Naive thymus-derived CD4-positive, alpha-beta T cell (primary cell): Measurements from ENCODE around the gene DYNC1I1. TPM values are rescaled to one million over a fixed set of nuclear protein-coding genes. Genes with fewer than 3 reads are reported as not detected.

Experiments used
- ATAC-seq: fragments of 150-1000 bp; cut with Tn5 transposase; 2 replicates; pipeline ENCODE4 v1.10.0; 2021; ENCODE audit warnings: mild to moderate bottlenecking, moderate library complexity
- CTCF ChIA-PET: fragments of 350-600 bp; sonication (Branson Sonifier 250); formaldehyde crosslinking; loops from one replicate; lab custom pipeline; 2021; ENCODE audit warnings: antibody characterized with exemption; lab: Charles Lee
- POLR2A ChIA-PET: fragments of 350-600 bp; sonication (Branson Sonifier 250); formaldehyde crosslinking; loops from one replicate; lab custom pipeline; 2021; ENCODE audit warnings: antibody characterized with exemption, inconsistent platforms; lab: Charles Lee
- DNase-seq, 9 donors: peaks; one replicate each; pipeline versions ENCODE4 v3.0.0 to v3.0.0-alpha.2; 2020 to 2022; ENCODE audit warnings: mixed read lengths in 1 of 9
- H3K27ac ChIP-seq: one replicate; pipeline ENCODE4 v1.7.0; 2013; ENCODE audit warnings: mild to moderate bottlenecking, low read depth, low read length, moderate library complexity
- H3K27me3 ChIP-seq, 2 donors: one replicate each; pipeline ENCODE4 v1.7.0; 2013; ENCODE audit warnings: low read length in 2 of 2, mild to moderate bottlenecking in 2 of 2, moderate library complexity in 2 of 2; ENCODE audit not compliant: control insufficient read depth in 2 of 2, insufficient read depth in 2 of 2
- H3K36me3 ChIP-seq, 3 experiments: 1 replicate in 2 of 3; 2 replicates in 1 of 3; pipeline ENCODE4 v1.7.0; 2013; ENCODE audit warnings: low read length in 3 of 3, mild to moderate bottlenecking in 3 of 3, moderate library complexity in 1 of 3; ENCODE audit not compliant: insufficient read depth in 3 of 3, control insufficient read depth in 2 of 3
- H3K4me1 ChIP-seq, 2 donors: one replicate each; pipeline ENCODE4 v1.7.0; 2013; ENCODE audit warnings: low read length in 2 of 2, mild to moderate bottlenecking in 2 of 2, moderate library complexity in 1 of 2; ENCODE audit not compliant: control insufficient read depth in 2 of 2, insufficient read depth in 2 of 2
- H3K4me3 ChIP-seq: 2 replicates; pipeline ENCODE4 v1.7.0; 2013; ENCODE audit warnings: mild to moderate bottlenecking, low read length
- H3K9me3 ChIP-seq, 3 experiments: 1 replicate in 2 of 3; 2 replicates in 1 of 3; pipeline ENCODE4 v1.7.0; 2013; ENCODE audit warnings: low read length in 3 of 3; ENCODE audit not compliant: control insufficient read depth in 2 of 3
- H3K27ac Mint-ChIP-seq, 9 donors: one replicate each; pipeline ENCODE4 v1.8.0; 2020 to 2022; ENCODE audit warnings: mixed read lengths in 9 of 9, mild to moderate bottlenecking in 8 of 9, moderate library complexity in 5 of 9, inconsistent platforms in 2 of 9
- H3K27me3 Mint-ChIP-seq, 5 donors: one replicate each; pipeline ENCODE4 v1.8.0; 2021 to 2022; ENCODE audit warnings: mixed read lengths in 5 of 5, mild to moderate bottlenecking in 1 of 5
- H3K36me3 Mint-ChIP-seq, 5 donors: one replicate each; pipeline ENCODE4 v1.8.0; 2020 to 2022; ENCODE audit warnings: mixed read lengths in 5 of 5, mild to moderate bottlenecking in 3 of 5, inconsistent platforms in 1 of 5
- H3K4me1 Mint-ChIP-seq, 7 donors: one replicate each; pipeline ENCODE4 v1.8.0; 2020 to 2022; ENCODE audit warnings: mixed read lengths in 7 of 7, mild to moderate bottlenecking in 3 of 7, inconsistent platforms in 1 of 7
- H3K4me3 Mint-ChIP-seq, 10 donors: one replicate each; pipeline ENCODE4 v1.8.0; 2020 to 2022; ENCODE audit warnings: mild to moderate bottlenecking in 10 of 10, mixed read lengths in 10 of 10, moderate library complexity in 6 of 10, inconsistent platforms in 2 of 10
- H3K9me3 Mint-ChIP-seq, 11 donors: one replicate each; pipeline ENCODE4 v1.8.0; 2020 to 2022; ENCODE audit warnings: mixed read lengths in 11 of 11, mild to moderate bottlenecking in 4 of 11, inconsistent platforms in 1 of 11, moderate library complexity in 1 of 11
- intact Hi-C, 2 donors: fragments of 100-400 bp; cut with micrococcal nuclease; formaldehyde crosslinking; loops; one replicate each; pipeline ENCODE4 v1.15.1; 2023
- polyA plus RNA-seq, 2 donors: library from polyadenylated mRNA; unstranded; fragments of 300-500 nt; fragmentation: Illumina TruSeq; gene quantifications; one replicate each; pipeline ENCODE4 v1.2.3, GENCODE V29; 2021
- total RNA-seq, 6 experiments: library from RNA in 5 of 6; stranded (reverse) in 5 of 6; gene quantifications; 1 replicate in 5 of 6; 2 replicates in 1 of 6; pipeline ENCODE4 v1.2.3 and lab custom pipeline; 2021 to 2026

Gene DYNC1I1
- total and polyA plus RNA-seq, 7 experiments from 2014 or later, result 0.61 TPM; not detected in 6

DNA sequence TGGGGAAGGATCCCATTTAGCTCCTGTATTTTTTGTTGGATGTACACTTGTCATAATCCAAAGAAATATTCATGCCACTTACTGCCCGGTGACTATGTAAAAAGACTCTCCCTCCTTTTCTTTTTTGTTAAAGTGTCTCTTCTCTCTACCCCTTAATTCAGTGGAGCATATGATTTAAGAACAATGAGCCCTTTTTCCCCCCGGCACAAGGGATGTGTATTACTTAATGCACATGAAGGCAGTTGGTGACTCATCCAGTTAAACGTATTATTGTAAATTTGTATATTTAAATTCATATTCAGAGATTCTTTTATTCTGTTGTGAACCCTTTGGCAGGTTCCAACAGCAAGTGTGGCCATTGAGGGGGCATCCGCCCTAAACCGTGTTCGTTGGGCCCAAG lies 307.7 kb downstream of the DYNC1I1 start:
- no peaks in the 10 kb centered on the region for H3K9me3 ChIP-seq
- DNase-seq (no peak), ATAC-seq (no peak)
- H3K4me3 Mint-ChIP-seq, result no peak overlapping the region
- POLR2A ChIA-PET, result no interaction called here
- no peak overlapping the region for H3K27ac ChIP-seq
- CTCF ChIA-PET, result interaction anchor here (0.5 kb wide), 1 partner anchor 35 kb away, joined by 3 read pairs; no protein-coding TSS in a partner anchor
- H3K4me3 ChIP-seq, result no peak overlapping the region
- H3K36me3 Mint-ChIP-seq, result no peaks in the 10 kb centered on the region
- intact Hi-C loops, result no loop called here
- peaks cover 0 to 1% (median 0%) of the 10 kb centered on the region in 11 donors for H3K9me3 Mint-ChIP-seq
- H3K36me3 ChIP-seq, result no peaks in the 10 kb centered on the region
- H3K4me1 Mint-ChIP-seq, result peaks cover 6 to 12% (median 9%) of the 10 kb centered on the region in 7 donors
- H3K4me1 ChIP-seq, result peaks cover 3 to 7% of the 10 kb centered on the region in 2 donors
- H3K27me3 Mint-ChIP-seq, result peaks cover 44 to 55% (median 48%) of the 10 kb centered on the region in 5 donors
- H3K27ac Mint-ChIP-seq, result no peak overlapping the region
- H3K27me3 ChIP-seq, result peaks cover 9 to 10% of the 10 kb centered on the region in 2 donors

DNA sequence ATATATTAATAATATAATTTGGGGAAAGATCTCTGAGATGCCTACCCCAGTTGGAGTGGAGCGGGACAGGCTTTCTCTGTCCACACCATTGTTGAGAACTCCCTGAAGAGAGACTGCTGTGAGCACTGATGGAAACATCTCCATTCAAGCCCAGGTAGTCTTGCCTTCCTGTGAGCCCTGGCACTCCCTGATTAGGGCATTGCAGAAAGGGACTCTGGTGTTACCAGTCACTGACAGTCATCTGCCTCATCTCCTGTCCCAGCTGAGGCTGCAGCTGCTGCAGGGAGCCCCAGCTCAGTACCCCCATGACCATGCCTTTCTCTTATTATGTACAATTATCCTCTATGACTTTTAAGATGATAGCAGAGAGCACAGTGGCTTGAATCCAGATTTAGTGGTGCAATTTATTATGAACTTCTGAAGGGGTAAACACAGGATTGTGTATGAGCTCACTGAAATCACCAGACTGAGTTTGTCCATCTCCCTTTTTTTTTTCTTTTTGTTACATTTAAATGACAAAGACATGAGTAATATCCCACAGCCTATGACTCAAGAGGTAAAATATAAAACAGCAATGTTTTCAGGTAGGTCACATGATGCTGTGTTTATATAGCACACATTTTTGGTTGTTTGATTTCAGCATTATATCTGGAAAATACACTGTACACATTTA lies 312.7 kb downstream of the DYNC1I1 start:
- ATAC-seq, result no peak
- Mint-ChIP-seq H3K27ac (no peak overlapping the region), H3K36me3 (no peaks in the 10 kb centered on the region), H3K9me3 (peaks cover 0 to 1% (median 0%) of the 10 kb centered on the region in 11 donors), H3K27me3 (peaks cover 15 to 31% (median 19%) of the 10 kb centered on the region in 5 donors), H3K4me1 (no peaks in the 10 kb centered on the region), H3K4me3 (no peak overlapping the region)
- POLR2A ChIA-PET, result no interaction called here
- H3K4me3 ChIP-seq, result no peak overlapping the region
- no peaks in the 10 kb centered on the region for H3K36me3 ChIP-seq
- H3K9me3 ChIP-seq, result no peaks in the 10 kb centered on the region
- no peaks in the 10 kb centered on the region for H3K4me1 ChIP-seq
- no peaks in the 10 kb centered on the region for H3K27me3 ChIP-seq
- DNase-seq, result no peak
- no peak overlapping the region for H3K27ac ChIP-seq
- CTCF ChIA-PET, result no interaction called here
- intact Hi-C loops, result loop anchor here in 1 of 2 donors (1.0 kb wide), 1 partner anchor 9 kb away; no protein-coding TSS in a partner anchor

DNA sequence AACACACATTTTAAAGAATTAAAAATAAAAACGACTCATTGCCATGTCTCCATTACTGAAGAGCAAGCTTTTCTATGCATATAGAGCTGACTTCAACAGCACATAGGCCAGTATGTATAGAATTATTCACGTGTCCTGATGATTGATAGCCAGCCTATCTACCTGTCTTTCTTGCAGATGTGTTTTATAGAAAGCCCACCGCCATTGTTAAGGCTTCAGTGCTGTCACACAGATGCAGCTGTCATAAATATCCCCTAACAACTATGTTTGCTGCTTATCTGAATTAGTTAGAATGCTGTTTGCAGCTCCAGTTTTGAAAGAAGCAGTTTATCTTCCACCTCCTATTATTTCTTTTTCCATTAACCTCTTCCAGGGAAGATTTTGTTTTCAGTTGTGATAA lies 313.6 kb downstream of the DYNC1I1 start:
- Mint-ChIP-seq H3K36me3 (no peaks in the 10 kb centered on the region), H3K4me3 (no peak overlapping the region), H3K27me3 (peaks cover 18 to 32% (median 22%) of the 10 kb centered on the region in 5 donors), H3K9me3 (peaks cover 0 to 1% (median 0%) of the 10 kb centered on the region in 11 donors), H3K27ac (no peak overlapping the region), H3K4me1 (no peaks in the 10 kb centered on the region)
- no peak overlapping the region for H3K27ac ChIP-seq
- DNase-seq (no peak), ATAC-seq (no peak)
- H3K27me3 ChIP-seq, result no peaks in the 10 kb centered on the region
- no peaks in the 10 kb centered on the region for H3K36me3 ChIP-seq
- no peaks in the 10 kb centered on the region for H3K9me3 ChIP-seq
- no peak overlapping the region for H3K4me3 ChIP-seq
- CTCF ChIA-PET, result no interaction called here
- no peaks in the 10 kb centered on the region for H3K4me1 ChIP-seq
- intact Hi-C loops, result loop anchor here in 1 of 2 donors (1.0 kb wide), 1 partner anchor 10 kb away; no protein-coding TSS in a partner anchor
- POLR2A ChIA-PET, result no interaction called here

DNA sequence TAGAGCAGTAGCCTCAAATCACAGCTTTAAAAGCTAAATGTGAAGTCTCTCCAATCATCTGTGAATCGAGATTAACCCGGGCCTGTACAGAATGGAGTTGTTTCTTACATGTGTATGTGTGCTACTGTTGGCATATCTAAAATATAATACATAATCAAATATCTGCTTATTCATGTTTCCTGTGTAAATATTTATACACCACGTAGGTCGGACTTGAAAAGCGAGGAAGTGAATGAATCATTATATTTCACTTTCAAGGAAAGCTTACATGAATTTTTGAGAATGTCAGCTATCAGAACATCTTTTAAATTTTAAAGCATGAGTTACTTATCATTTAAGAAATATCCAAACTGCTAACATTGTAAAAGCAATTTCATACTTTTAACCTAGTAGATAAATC lies 316.2 kb downstream of the DYNC1I1 start:
- Histone ChIP-seq H3K36me3 (no peaks in the 10 kb centered on the region), H3K27me3 (no peaks in the 10 kb centered on the region), H3K4me3 (no peak overlapping the region), H3K4me1 (no peaks in the 10 kb centered on the region), H3K9me3 (no peaks in the 10 kb centered on the region), H3K27ac (no peak overlapping the region)
- H3K9me3 Mint-ChIP-seq, result no peaks in the 10 kb centered on the region
- no peak for ATAC-seq
- DNase-seq, result no peak
- H3K36me3 Mint-ChIP-seq, result no peaks in the 10 kb centered on the region
- no peak overlapping the region for H3K4me3 Mint-ChIP-seq
- ChIA-PET CTCF (no interaction called here), POLR2A (no interaction called here)
- peaks cover 25 to 46% (median 35%) of the 10 kb centered on the region in 5 donors for H3K27me3 Mint-ChIP-seq
- no peaks in the 10 kb centered on the region for H3K4me1 Mint-ChIP-seq
- intact Hi-C loops, result no loop called here
- no peak overlapping the region for H3K27ac Mint-ChIP-seq

GRCh38 chr7:96089511-96089910 lies 317.2 kb downstream of the DYNC1I1 start:
- intact Hi-C loops, result no loop called here
- Histone ChIP-seq H3K27ac (no peak overlapping the region), H3K9me3 (no peaks in the 10 kb centered on the region), H3K4me1 (no peaks in the 10 kb centered on the region), H3K27me3 (no peaks in the 10 kb centered on the region), H3K4me3 (no peak overlapping the region), H3K36me3 (no peaks in the 10 kb centered on the region)
- no peaks in the 10 kb centered on the region for H3K9me3 Mint-ChIP-seq
- H3K4me3 Mint-ChIP-seq, result no peak overlapping the region
- POLR2A ChIA-PET, result interaction anchor here (0.6 kb wide), 1 partner anchor 127 kb away, joined by 3 read pairs; no protein-coding TSS in a partner anchor
- no peak for ATAC-seq
- H3K27ac Mint-ChIP-seq, result no peak overlapping the region
- no peaks in the 10 kb centered on the region for H3K4me1 Mint-ChIP-seq
- CTCF ChIA-PET, result no interaction called here
- peaks cover 26 to 46% (median 39%) of the 10 kb centered on the region in 5 donors for H3K27me3 Mint-ChIP-seq
- no peak for DNase-seq
- H3K36me3 Mint-ChIP-seq, result no peaks in the 10 kb centered on the region

GRCh38 chr7:96090756-96091155 lies 318.4 kb downstream of the DYNC1I1 start:
- no peak for DNase-seq
- intact Hi-C loops, result no loop called here
- no peak for ATAC-seq
- POLR2A ChIA-PET, result no interaction called here
- Mint-ChIP-seq H3K4me3 (no peak overlapping the region), H3K9me3 (no peaks in the 10 kb centered on the region), H3K36me3 (no peaks in the 10 kb centered on the region), H3K4me1 (no peaks in the 10 kb centered on the region), H3K27me3 (peaks cover 27 to 45% (median 37%) of the 10 kb centered on the region in 5 donors), H3K27ac (no peak overlapping the region)
- no peak overlapping the region for H3K4me3 ChIP-seq
- no peaks in the 10 kb centered on the region for H3K4me1 ChIP-seq
- H3K27me3 ChIP-seq, result no peaks in the 10 kb centered on the region
- no peaks in the 10 kb centered on the region for H3K9me3 ChIP-seq
- H3K36me3 ChIP-seq, result no peaks in the 10 kb centered on the region
- H3K27ac ChIP-seq, result no peak overlapping the region
- CTCF ChIA-PET, result interaction anchor here (0.7 kb wide), 1 partner anchor 867 kb away, joined by 3 read pairs; no protein-coding TSS in a partner anchor

GRCh38 chr7:96093435-96093834 lies 321.1 kb downstream of the DYNC1I1 start:
- no peaks in the 10 kb centered on the region for H3K36me3 ChIP-seq
- Mint-ChIP-seq H3K4me1 (no peaks in the 10 kb centered on the region), H3K36me3 (no peaks in the 10 kb centered on the region), H3K4me3 (no peak overlapping the region), H3K27me3 (peaks cover 28 to 52% (median 44%) of the 10 kb centered on the region in 5 donors), H3K27ac (no peak overlapping the region), H3K9me3 (peaks cover 0 to 2% (median 0%) of the 10 kb centered on the region in 11 donors)
- H3K27ac ChIP-seq, result no peak overlapping the region
- DNase-seq (no peak), ATAC-seq (no peak)
- intact Hi-C loops, result no loop called here
- no peaks in the 10 kb centered on the region for H3K4me1 ChIP-seq
- H3K4me3 ChIP-seq, result no peak overlapping the region
- ChIA-PET POLR2A (no interaction called here), CTCF (no interaction called here)
- H3K27me3 ChIP-seq, result no peaks in the 10 kb centered on the region
- H3K9me3 ChIP-seq, result no peaks in the 10 kb centered on the region
